ENCODE measurements around the gene LOXL3. TPM values are rescaled to one million over a fixed set of nuclear protein-coding genes. Genes with fewer than 3 reads are reported as not detected.

Gene LOXL3
- total RNA-seq, 2 donors from 2014 or later, result 3.2 to 3.9 TPM

GRCh38 chr2:74516650-74517049, 37.1 kb downstream of the LOXL3 start:
- H3K9me3 ChIP-seq, result no peaks in the 10 kb centered on the region
- no peaks in the 10 kb centered on the region for H3K36me3 ChIP-seq
- H3K27me3 ChIP-seq, result peaks cover 42 to 63% of the 10 kb centered on the region in 2 donors
- no peak overlapping the region for H3K27ac ChIP-seq
- H3K4me3 ChIP-seq, result peak overlapping the region in 1 of 2 donors; percentile 44
- no peak for DNase-seq (ENCODE audit: low spot score)
- TF ChIP-seq CTCF (IDR thresholded peaks at IDR 0.05), result no peak
- peaks cover 0 to 31% of the 10 kb centered on the region in 2 donors for H3K4me1 ChIP-seq

- H3K9me3 ChIP-seq, result no peaks in the 10 kb centered on the region
- H3K4me1 ChIP-seq, result peaks cover 0 to 31% of the 10 kb centered on the region in 2 donors
- no peak for DNase-seq (ENCODE audit: low spot score)
- H3K27ac ChIP-seq, result no peak overlapping the region
- no peaks in the 10 kb centered on the region for H3K36me3 ChIP-seq
- TF ChIP-seq CTCF (IDR thresholded peaks at IDR 0.05), result no peak
- H3K27me3 ChIP-seq, result peaks cover 42 to 64% of the 10 kb centered on the region in 2 donors
- H3K4me3 ChIP-seq, result peak overlapping the region; percentile 3 to 44
Observed at GRCh38 chr2:74515981-74516633, 37.6 kb downstream of the LOXL3 start.

- peaks cover 0 to 31% of the 10 kb centered on the region in 2 donors for H3K4me1 ChIP-seq
- H3K9me3 ChIP-seq, result no peaks in the 10 kb centered on the region
- H3K27me3 ChIP-seq, result peaks cover 42 to 64% of the 10 kb centered on the region in 2 donors
- no peak for TF ChIP-seq CTCF (IDR thresholded peaks at IDR 0.05)
- peak overlapping the region in 1 of 2 donors; percentile 44 for H3K4me3 ChIP-seq
- H3K36me3 ChIP-seq, result no peaks in the 10 kb centered on the region
- DNase-seq (ENCODE audit: low spot score), result no peak
- no peak overlapping the region for H3K27ac ChIP-seq
Observed at GRCh38 chr2:74515271-74515980, 38.3 kb downstream of the LOXL3 start.

GRCh38 chr2:74514368-74515270, 39.1 kb downstream of the LOXL3 start, which contains the start of gene TLX2:
Gene TLX2 (plus strand): TSS chr2:74514450. CDS start chr2:74514807, 357 bp downstream.
- H3K27me3 ChIP-seq, result peaks cover 42 to 64% of the 10 kb centered on the region in 2 donors
- no peaks in the 10 kb centered on the region for H3K9me3 ChIP-seq
- H3K27ac ChIP-seq, result no peak within 1 kb of the TSS
- H3K4me1 ChIP-seq, result peaks cover 0 to 31% of the 10 kb centered on the region in 2 donors
- no peaks in the 10 kb centered on the region for H3K36me3 ChIP-seq
- no peak for TF ChIP-seq CTCF (IDR thresholded peaks at IDR 0.05)
- no peak for DNase-seq (ENCODE audit: low spot score)
- peak within 1 kb of the TSS in 1 of 2 donors; percentile 24 for H3K4me3 ChIP-seq

- H3K27me3 ChIP-seq, result peaks cover 38 to 64% of the 10 kb centered on the region in 2 donors
- DNase-seq (ENCODE audit: low spot score), result no peak
Observed at GRCh38 chr2:74513605-74514367, 40.0 kb downstream of the LOXL3 start.

More at GRCh38 chr2:74513605-74514367, 40.0 kb downstream of the LOXL3 start:
- H3K9me3 ChIP-seq, result no peaks in the 10 kb centered on the region
- TF ChIP-seq CTCF (IDR thresholded peaks at IDR 0.05), result no peak
- peaks cover 0 to 31% of the 10 kb centered on the region in 2 donors for H3K4me1 ChIP-seq
- H3K4me3 ChIP-seq, result peak overlapping the region in 1 of 2 donors; percentile 24
- no peaks in the 10 kb centered on the region for H3K36me3 ChIP-seq
- H3K27ac ChIP-seq, result no peak overlapping the region
